IPS DF 6.9 (cell line): ENCODE data around the gene OLFM4.

Experiments used
- DNase-seq: peaks from one replicate; pipeline ENCODE4 v3.0.0-alpha.2; 2013; ENCODE audit warnings: low read depth, low spot score
- H3K27ac ChIP-seq: one replicate; pipeline ENCODE4 v1.5.1; 2013; ENCODE audit warnings: low read length, control low read depth
- H3K27me3 ChIP-seq: 2 replicates; pipeline ENCODE4 v1.6.1; 2013; ENCODE audit warnings: mild to moderate bottlenecking, low read length; ENCODE audit not compliant: control insufficient read depth, insufficient read depth
- H3K36me3 ChIP-seq: 2 replicates; pipeline ENCODE4 v1.6.1; 2013; ENCODE audit warnings: low read length; ENCODE audit not compliant: control insufficient read depth, insufficient read depth
- H3K4me1 ChIP-seq: 2 replicates; pipeline ENCODE4 v1.6.1; 2013; ENCODE audit warnings: low read length; ENCODE audit not compliant: control insufficient read depth, insufficient read depth
- H3K4me3 ChIP-seq: 2 replicates; pipeline ENCODE4 v1.5.1; 2013; ENCODE audit warnings: mild to moderate bottlenecking, low read length
- H3K9me3 ChIP-seq: 2 replicates; pipeline ENCODE4 v1.6.1; 2013; ENCODE audit warnings: low read length, inconsistent platforms; ENCODE audit not compliant: control insufficient read depth, insufficient read depth
- WGBS: extraction: QIAGEN DNeasy Blood & Tissue Kit; methylation state at CpG from one replicate; pipeline ENCODE4 v1.1.7; 2013; ENCODE audit warnings: mixed read lengths, missing lambda C conversion rate; ENCODE audit not compliant: insufficient read length, insufficient coverage; 5-methylcytosine and 5-hydroxymethylcytosine counted together

Gene OLFM4, protein sequence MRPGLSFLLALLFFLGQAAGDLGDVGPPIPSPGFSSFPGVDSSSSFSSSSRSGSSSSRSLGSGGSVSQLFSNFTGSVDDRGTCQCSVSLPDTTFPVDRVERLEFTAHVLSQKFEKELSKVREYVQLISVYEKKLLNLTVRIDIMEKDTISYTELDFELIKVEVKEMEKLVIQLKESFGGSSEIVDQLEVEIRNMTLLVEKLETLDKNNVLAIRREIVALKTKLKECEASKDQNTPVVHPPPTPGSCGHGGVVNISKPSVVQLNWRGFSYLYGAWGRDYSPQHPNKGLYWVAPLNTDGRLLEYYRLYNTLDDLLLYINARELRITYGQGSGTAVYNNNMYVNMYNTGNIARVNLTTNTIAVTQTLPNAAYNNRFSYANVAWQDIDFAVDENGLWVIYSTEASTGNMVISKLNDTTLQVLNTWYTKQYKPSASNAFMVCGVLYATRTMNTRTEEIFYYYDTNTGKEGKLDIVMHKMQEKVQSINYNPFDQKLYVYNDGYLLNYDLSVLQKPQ

GRCh38 chr13:53028637-53029203 lies at the start of gene OLFM4:
Gene OLFM4 (plus strand): TSS chr13:53028813. CDS start chr13:53028837, 24 bp downstream.
- Histone ChIP-seq H3K4me3 (no peak within 1 kb of the TSS), H3K4me1 (no peaks in the 10 kb centered on the region), H3K36me3 (no peaks in the 10 kb centered on the region), H3K27ac (no peak within 1 kb of the TSS), H3K9me3 (no peaks in the 10 kb centered on the region), H3K27me3 (no peaks in the 10 kb centered on the region)
- DNase-seq: no peak
- no CpG with 5 or more reads among the region's 9 CpGs for WGBS

GRCh38 chr13:52978989-52979388 lies 49.6 kb upstream of the OLFM4 start:
- no CpG with 5 or more reads among the region's 5 CpGs for WGBS
- Histone ChIP-seq H3K4me1 (no peaks in the 10 kb centered on the region), H3K4me3 (no peak overlapping the region), H3K27ac (no peak overlapping the region), H3K27me3 (no peaks in the 10 kb centered on the region), H3K9me3 (no peaks in the 10 kb centered on the region), H3K36me3 (no peaks in the 10 kb centered on the region)
- DNase-seq: no peak

- no peaks in the 10 kb centered on the region for H3K4me1 ChIP-seq
- no peaks in the 10 kb centered on the region for H3K27me3 ChIP-seq
- WGBS: no CpG with 5 or more reads among the region's 5 CpGs
- H3K9me3 ChIP-seq: no peaks in the 10 kb centered on the region
- H3K27ac ChIP-seq: no peak overlapping the region
- no peak for DNase-seq
- no peaks in the 10 kb centered on the region for H3K36me3 ChIP-seq
- no peak overlapping the region for H3K4me3 ChIP-seq
Observed at GRCh38 chr13:52980695-52981094, 47.9 kb upstream of the OLFM4 start.

DNA sequence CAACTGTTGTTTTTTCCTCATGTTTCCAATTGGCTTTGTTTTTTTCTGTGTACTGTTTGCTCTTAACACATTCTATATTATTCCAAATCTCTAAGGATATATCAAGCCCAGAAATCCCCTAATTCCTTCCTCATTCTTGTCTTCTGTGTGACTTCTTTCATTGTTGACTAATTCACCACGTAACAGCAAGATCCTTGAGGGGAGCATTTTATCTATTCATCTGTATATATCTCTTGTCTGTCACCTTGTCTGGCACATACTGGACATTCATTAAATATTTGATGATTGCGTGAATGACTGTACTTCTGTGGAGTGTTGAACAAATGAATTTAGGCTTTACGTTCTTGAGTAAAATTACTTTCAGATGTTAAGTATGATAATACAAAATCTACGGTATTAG lies 44.8 kb upstream of the OLFM4 start:
- DNase-seq: no peak
- Histone ChIP-seq H3K27me3 (no peaks in the 10 kb centered on the region), H3K4me3 (no peak overlapping the region), H3K9me3 (no peaks in the 10 kb centered on the region), H3K4me1 (no peaks in the 10 kb centered on the region), H3K36me3 (no peaks in the 10 kb centered on the region), H3K27ac (no peak overlapping the region)
- no CpG with 5 or more reads among the region's 4 CpGs for WGBS

GRCh38 chr13:52984881-52985363 lies 43.7 kb upstream of the OLFM4 start:
- no CpG with 5 or more reads among the region's 5 CpGs for WGBS
- H3K27ac ChIP-seq: no peak overlapping the region
- H3K27me3 ChIP-seq: no peaks in the 10 kb centered on the region
- no peaks in the 10 kb centered on the region for H3K9me3 ChIP-seq
- no peak overlapping the region for H3K4me3 ChIP-seq
- H3K4me1 ChIP-seq: no peaks in the 10 kb centered on the region
- H3K36me3 ChIP-seq: no peaks in the 10 kb centered on the region
- no peak for DNase-seq

GRCh38 chr13:52991344-52992020 lies 37.1 kb upstream of the OLFM4 start:
- H3K4me3 ChIP-seq: no peak overlapping the region

GRCh38 chr13:52992110-52992509 lies 36.5 kb upstream of the OLFM4 start:
- no peak overlapping the region for H3K27ac ChIP-seq
- H3K36me3 ChIP-seq: no peaks in the 10 kb centered on the region
- H3K4me3 ChIP-seq: no peak overlapping the region
- no CpG with 5 or more reads among the region's 11 CpGs for WGBS
- no peaks in the 10 kb centered on the region for H3K9me3 ChIP-seq
- DNase-seq: no peak
- H3K27me3 ChIP-seq: no peaks in the 10 kb centered on the region
- peaks cover 3% of the 10 kb centered on the region; the same call in 1 of the 2 replicates for H3K4me1 ChIP-seq

More at GRCh38 chr13:52991344-52992020, 37.1 kb upstream of the OLFM4 start:
- H3K36me3 ChIP-seq: no peaks in the 10 kb centered on the region
- H3K27ac ChIP-seq: no peak overlapping the region
- H3K9me3 ChIP-seq: no peaks in the 10 kb centered on the region
- peaks cover 3% of the 10 kb centered on the region; the same call in 1 of the 2 replicates for H3K4me1 ChIP-seq
- H3K27me3 ChIP-seq: no peaks in the 10 kb centered on the region
- DNase-seq: no peak
- no CpG with 5 or more reads among the region's 13 CpGs for WGBS

DNA sequence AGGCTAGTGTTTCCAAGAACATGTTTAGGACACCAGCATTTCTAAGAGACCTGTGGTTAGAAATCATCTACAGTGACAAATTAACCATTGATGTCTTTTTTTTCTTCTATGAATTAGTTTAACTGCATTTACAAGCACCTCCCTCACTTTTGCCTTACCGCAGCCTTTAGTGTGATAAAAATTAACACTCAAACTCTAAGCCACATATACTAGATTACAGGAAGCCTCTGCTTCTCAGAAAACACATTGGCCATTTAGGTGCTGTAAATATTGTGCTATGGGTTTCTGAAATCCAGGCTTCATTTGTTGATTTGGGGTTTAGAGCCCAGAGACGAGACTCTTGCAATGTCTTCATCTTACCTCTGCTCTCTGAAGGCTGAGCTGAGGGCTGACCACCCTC lies 34.6 kb upstream of the OLFM4 start:
- no peak for DNase-seq
- no peaks in the 10 kb centered on the region for H3K36me3 ChIP-seq
- WGBS: no CpG with 5 or more reads among the region's 2 CpGs
- peaks cover 3% of the 10 kb centered on the region; the same call in 1 of the 2 replicates for H3K4me1 ChIP-seq
- H3K27ac ChIP-seq: no peak overlapping the region
- no peaks in the 10 kb centered on the region for H3K9me3 ChIP-seq
- H3K4me3 ChIP-seq: no peak overlapping the region
- no peaks in the 10 kb centered on the region for H3K27me3 ChIP-seq

GRCh38 chr13:52994865-52995264 lies 33.7 kb upstream of the OLFM4 start:
- Histone ChIP-seq H3K27me3 (no peaks in the 10 kb centered on the region), H3K27ac (no peak overlapping the region), H3K36me3 (no peaks in the 10 kb centered on the region), H3K4me1 (peaks cover 3% of the 10 kb centered on the region; the same call in 1 of the 2 replicates), H3K4me3 (no peak overlapping the region), H3K9me3 (no peaks in the 10 kb centered on the region)
- no CpG with 5 or more reads among the region's 1 CpG for WGBS
- DNase-seq: no peak

DNA sequence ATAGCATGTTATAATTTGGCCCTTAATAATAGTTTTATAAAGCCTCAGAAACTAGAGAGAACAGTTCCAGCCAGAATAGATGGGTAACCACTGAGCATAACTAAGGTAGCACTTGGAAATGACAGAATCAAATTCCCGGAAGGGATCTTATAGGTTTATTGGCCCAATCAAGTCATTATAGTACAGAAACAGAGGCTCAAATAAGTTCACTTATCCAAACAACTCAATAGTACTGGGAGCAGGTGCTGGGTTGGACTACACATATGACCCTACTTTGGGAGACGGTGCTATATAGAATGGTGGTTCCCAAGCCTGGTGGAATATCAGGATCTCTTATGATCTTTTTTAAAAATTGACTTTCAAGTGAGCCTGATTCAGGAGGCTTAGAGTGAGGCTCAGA lies 32.7 kb upstream of the OLFM4 start:
- Histone ChIP-seq H3K4me3 (no peak overlapping the region), H3K9me3 (no peaks in the 10 kb centered on the region), H3K36me3 (no peaks in the 10 kb centered on the region), H3K27ac (no peak overlapping the region), H3K27me3 (no peaks in the 10 kb centered on the region), H3K4me1 (peaks cover 3% of the 10 kb centered on the region; the same call in 1 of the 2 replicates)
- no peak for DNase-seq
- WGBS: no CpG with 5 or more reads among the region's 2 CpGs
